Measurements from ENCODE around the gene CBLN4.

- TF ChIP-seq CTCF (IDR thresholded peaks at IDR 0.05; ENCODE audit: low read depth, low read length, missing input control): no peak
- no peak for TF ChIP-seq ATF3 (IDR thresholded peaks at IDR 0.05)
- no peak for TF ChIP-seq RAD21 (IDR thresholded peaks at IDR 0.05)
- TF ChIP-seq GABPA (IDR thresholded peaks at IDR 0.05 in 1 of 2, conservative IDR thresholded peaks at IDR 0.05 in 1 of 2): no peak
- TF ChIP-seq TAF1 (conservative IDR thresholded peaks at IDR 0.05): no peak
- no peak for TF ChIP-seq ZBTB33 (IDR thresholded peaks at IDR 0.05)
- no peak for TF ChIP-seq REST (IDR thresholded peaks at IDR 0.05)
Observed at GRCh38 chr20:56018716-56019115, 13.4 kb upstream of the CBLN4 start.
